Naive thymus-derived CD4-positive, alpha-beta T cell (primary cell): ENCODE results near the gene OGFR. TPM values are rescaled to one million over a fixed set of nuclear protein-coding genes. Genes with fewer than 3 reads are reported as not detected.
A peak's percentile ranks its signal among the peaks of the same experiment; 100 is the strongest.

ENCODE experiments used
- ATAC-seq: fragments of 150-1000 bp; cut with Tn5 transposase; 2 replicates; pipeline ENCODE4 v1.10.0; 2021; ENCODE audit warnings: mild to moderate bottlenecking, moderate library complexity
- CTCF ChIA-PET: fragments of 350-600 bp; sonication (Branson Sonifier 250); formaldehyde crosslinking; loops from one replicate; lab custom pipeline; 2021; ENCODE audit warnings: antibody characterized with exemption; lab: Charles Lee
- POLR2A ChIA-PET: fragments of 350-600 bp; sonication (Branson Sonifier 250); formaldehyde crosslinking; loops from one replicate; lab custom pipeline; 2021; ENCODE audit warnings: antibody characterized with exemption, inconsistent platforms; lab: Charles Lee
- DNase-seq, 9 donors: peaks; one replicate each; pipeline versions ENCODE4 v3.0.0 to v3.0.0-alpha.2; 2020 to 2022; ENCODE audit warnings: mixed read lengths in 1 of 9
- H3K27ac ChIP-seq: one replicate; pipeline ENCODE4 v1.7.0; 2013; ENCODE audit warnings: mild to moderate bottlenecking, low read depth, low read length, moderate library complexity
- H3K27me3 ChIP-seq, 2 donors: one replicate each; pipeline ENCODE4 v1.7.0; 2013; ENCODE audit warnings: low read length in 2 of 2, mild to moderate bottlenecking in 2 of 2, moderate library complexity in 2 of 2; ENCODE audit not compliant: control insufficient read depth in 2 of 2, insufficient read depth in 2 of 2
- H3K36me3 ChIP-seq, 3 experiments: 1 replicate in 2 of 3; 2 replicates in 1 of 3; pipeline ENCODE4 v1.7.0; 2013; ENCODE audit warnings: low read length in 3 of 3, mild to moderate bottlenecking in 3 of 3, moderate library complexity in 1 of 3; ENCODE audit not compliant: insufficient read depth in 3 of 3, control insufficient read depth in 2 of 3
- H3K4me1 ChIP-seq, 2 donors: one replicate each; pipeline ENCODE4 v1.7.0; 2013; ENCODE audit warnings: low read length in 2 of 2, mild to moderate bottlenecking in 2 of 2, moderate library complexity in 1 of 2; ENCODE audit not compliant: control insufficient read depth in 2 of 2, insufficient read depth in 2 of 2
- H3K4me3 ChIP-seq: 2 replicates; pipeline ENCODE4 v1.7.0; 2013; ENCODE audit warnings: mild to moderate bottlenecking, low read length
- H3K9me3 ChIP-seq, 3 experiments: 1 replicate in 2 of 3; 2 replicates in 1 of 3; pipeline ENCODE4 v1.7.0; 2013; ENCODE audit warnings: low read length in 3 of 3; ENCODE audit not compliant: control insufficient read depth in 2 of 3
- H3K27ac Mint-ChIP-seq, 9 donors: one replicate each; pipeline ENCODE4 v1.8.0; 2020 to 2022; ENCODE audit warnings: mixed read lengths in 9 of 9, mild to moderate bottlenecking in 8 of 9, moderate library complexity in 5 of 9, inconsistent platforms in 2 of 9
- H3K27me3 Mint-ChIP-seq, 5 donors: one replicate each; pipeline ENCODE4 v1.8.0; 2021 to 2022; ENCODE audit warnings: mixed read lengths in 5 of 5, mild to moderate bottlenecking in 1 of 5
- H3K36me3 Mint-ChIP-seq, 5 donors: one replicate each; pipeline ENCODE4 v1.8.0; 2020 to 2022; ENCODE audit warnings: mixed read lengths in 5 of 5, mild to moderate bottlenecking in 3 of 5, inconsistent platforms in 1 of 5
- H3K4me1 Mint-ChIP-seq, 7 donors: one replicate each; pipeline ENCODE4 v1.8.0; 2020 to 2022; ENCODE audit warnings: mixed read lengths in 7 of 7, mild to moderate bottlenecking in 3 of 7, inconsistent platforms in 1 of 7
- H3K4me3 Mint-ChIP-seq, 10 donors: one replicate each; pipeline ENCODE4 v1.8.0; 2020 to 2022; ENCODE audit warnings: mild to moderate bottlenecking in 10 of 10, mixed read lengths in 10 of 10, moderate library complexity in 6 of 10, inconsistent platforms in 2 of 10
- H3K9me3 Mint-ChIP-seq, 11 donors: one replicate each; pipeline ENCODE4 v1.8.0; 2020 to 2022; ENCODE audit warnings: mixed read lengths in 11 of 11, mild to moderate bottlenecking in 4 of 11, inconsistent platforms in 1 of 11, moderate library complexity in 1 of 11
- intact Hi-C, 2 donors: fragments of 100-400 bp; cut with micrococcal nuclease; formaldehyde crosslinking; loops; one replicate each; pipeline ENCODE4 v1.15.1; 2023
- polyA plus RNA-seq, 2 donors: library from polyadenylated mRNA; unstranded; fragments of 300-500 nt; fragmentation: Illumina TruSeq; gene quantifications; one replicate each; pipeline ENCODE4 v1.2.3, GENCODE V29; 2021
- total RNA-seq, 6 experiments: library from RNA in 5 of 6; stranded (reverse) in 5 of 6; gene quantifications; 1 replicate in 5 of 6; 2 replicates in 1 of 6; pipeline ENCODE4 v1.2.3 and lab custom pipeline; 2021 to 2026

Gene OGFR
- total and polyA plus RNA-seq, 7 experiments from 2014 or later, result 34.5 to 82.7 (median 69.6) TPM

DNA sequence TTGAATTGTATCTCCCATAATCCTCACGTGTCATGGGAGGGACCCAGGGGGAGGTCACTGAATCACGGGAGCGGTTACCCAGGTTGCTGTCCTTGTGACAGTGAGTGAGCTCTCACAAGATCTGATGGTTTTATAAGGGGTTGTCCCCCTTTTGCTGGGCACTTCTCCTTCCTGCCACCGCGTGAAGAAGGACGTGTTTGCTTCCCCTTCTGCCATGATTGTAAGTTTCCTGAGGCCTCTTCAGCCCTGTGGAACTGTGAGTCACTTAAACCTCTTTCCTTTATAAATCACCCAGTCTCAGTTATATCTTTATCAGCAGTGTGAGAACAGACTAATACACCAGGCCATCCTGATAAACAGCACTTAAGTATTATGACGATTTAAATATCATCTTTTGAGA lies 17.3 kb upstream of the OGFR start:
- no peak overlapping the region for H3K27ac Mint-ChIP-seq
- no peaks in the 10 kb centered on the region for H3K36me3 Mint-ChIP-seq
- POLR2A ChIA-PET, result interaction anchor here (1.3 kb wide), 1 partner anchor 46 kb away, joined by 4 read pairs; no protein-coding TSS in a partner anchor

GRCh38 chr20:62787866-62788265 lies 16.8 kb upstream of the OGFR start:
- H3K9me3 Mint-ChIP-seq, result no peaks in the 10 kb centered on the region

More for the DNA sequence above, 17.3 kb upstream of the OGFR start:
- H3K9me3 ChIP-seq, result no peaks in the 10 kb centered on the region
- no peaks in the 10 kb centered on the region for H3K36me3 ChIP-seq
- Mint-ChIP-seq H3K9me3 (peaks cover 0 to 1% (median 0%) of the 10 kb centered on the region in 11 donors), H3K27me3 (peaks cover 0 to 3% (median 0%) of the 10 kb centered on the region in 5 donors), H3K4me3 (no peak overlapping the region), H3K4me1 (peaks cover 8 to 25% (median 16%) of the 10 kb centered on the region in 7 donors)
- intact Hi-C loops, result no loop called here
- no peaks in the 10 kb centered on the region for H3K27me3 ChIP-seq
- H3K4me3 ChIP-seq, result no peak overlapping the region
- H3K4me1 ChIP-seq, result peaks cover 3 to 11% of the 10 kb centered on the region in 2 donors
- ATAC-seq (peak; percentile 60), DNase-seq (no peak)
- CTCF ChIA-PET, result no interaction called here
- no peak overlapping the region for H3K27ac ChIP-seq

GRCh38 chr20:62788607-62789006 lies 16.0 kb upstream of the OGFR start:
- H3K4me3 ChIP-seq, result no peak overlapping the region
- Mint-ChIP-seq H3K4me1 (peaks cover 11 to 22% (median 20%) of the 10 kb centered on the region in 7 donors), H3K27ac (no peak overlapping the region), H3K27me3 (peaks cover 0 to 3% (median 0%) of the 10 kb centered on the region in 5 donors), H3K36me3 (no peaks in the 10 kb centered on the region), H3K4me3 (no peak overlapping the region), H3K9me3 (no peaks in the 10 kb centered on the region)
- no peak for ATAC-seq
- POLR2A ChIA-PET, result interaction anchor here (0.6 kb wide), 1 partner anchor 77 kb away, joined by 5 read pairs; no protein-coding TSS in a partner anchor
- no peaks in the 10 kb centered on the region for H3K36me3 ChIP-seq
- no peak overlapping the region for H3K27ac ChIP-seq
- intact Hi-C loops, result no loop called here
- H3K27me3 ChIP-seq, result no peaks in the 10 kb centered on the region
- H3K4me1 ChIP-seq, result peaks cover 8 to 16% of the 10 kb centered on the region in 2 donors
- DNase-seq, result no peak
- no peaks in the 10 kb centered on the region for H3K9me3 ChIP-seq
- CTCF ChIA-PET, result interaction anchor here (0.6 to 0.7 kb wide), 2 partner anchors 7 to 56 kb away, joined by 3 to 5 read pairs; partner anchors contain the start of gene MRGBP

More at GRCh38 chr20:62787866-62788265, 16.8 kb upstream of the OGFR start:
- ATAC-seq (peak; percentile 28), DNase-seq (no peak)
- H3K4me3 ChIP-seq, result no peak overlapping the region
- Mint-ChIP-seq H3K27ac (no peak overlapping the region), H3K36me3 (no peaks in the 10 kb centered on the region), H3K27me3 (peaks cover 0 to 3% (median 0%) of the 10 kb centered on the region in 5 donors), H3K4me3 (no peak overlapping the region), H3K4me1 (peaks cover 8 to 19% (median 16%) of the 10 kb centered on the region in 7 donors)
- peaks cover 3 to 11% of the 10 kb centered on the region in 2 donors for H3K4me1 ChIP-seq
- no peaks in the 10 kb centered on the region for H3K27me3 ChIP-seq
- no peak overlapping the region for H3K27ac ChIP-seq
- intact Hi-C loops, result no loop called here
- ChIA-PET CTCF (no interaction called here), POLR2A (no interaction called here)
- no peaks in the 10 kb centered on the region for H3K36me3 ChIP-seq
- no peaks in the 10 kb centered on the region for H3K9me3 ChIP-seq

DNA sequence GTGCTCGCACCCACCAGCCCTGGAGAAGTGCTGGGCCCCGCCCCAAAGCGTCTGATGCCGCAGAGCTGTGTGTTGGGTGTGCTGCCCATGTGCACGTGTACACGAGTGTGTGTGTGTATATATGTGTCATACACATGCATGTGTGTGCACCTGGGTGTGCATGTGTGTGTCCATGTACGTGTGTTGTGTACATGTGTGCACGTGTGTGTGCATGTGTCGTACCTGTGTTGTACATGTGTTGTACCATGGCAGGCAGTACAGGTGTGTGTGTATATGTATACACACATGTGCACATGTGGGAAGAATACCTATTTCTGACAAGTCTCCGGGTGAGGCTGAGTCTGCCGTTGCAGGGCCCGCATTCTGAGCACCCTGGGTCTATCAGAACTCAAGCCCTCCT lies 14.6 kb upstream of the OGFR start:
- Mint-ChIP-seq H3K36me3 (no peaks in the 10 kb centered on the region), H3K27me3 (peaks cover 0 to 3% (median 0%) of the 10 kb centered on the region in 5 donors), H3K27ac (no peak overlapping the region), H3K4me1 (peaks cover 11 to 30% (median 23%) of the 10 kb centered on the region in 7 donors), H3K4me3 (no peak overlapping the region), H3K9me3 (peaks cover 0 to 5% (median 0%) of the 10 kb centered on the region in 11 donors)
- ATAC-seq (no peak), DNase-seq (no peak)
- ChIA-PET POLR2A (interaction anchor here (0.7 to 1.2 kb wide), 2 partner anchors 17 to 296 kb away, joined by 3 to 4 read pairs; no protein-coding TSS in a partner anchor), CTCF (interaction anchor here (0.7 kb wide), 2 partner anchors 20 to 44 kb away, joined by 3 to 5 read pairs; no protein-coding TSS in a partner anchor)
- Histone ChIP-seq H3K36me3 (no peaks in the 10 kb centered on the region), H3K27me3 (no peaks in the 10 kb centered on the region), H3K9me3 (no peaks in the 10 kb centered on the region), H3K4me3 (no peak overlapping the region), H3K4me1 (peaks cover 12 to 20% of the 10 kb centered on the region in 2 donors), H3K27ac (no peak overlapping the region)
- intact Hi-C loops, result loop anchor here (5.0 to 10.0 kb wide), 7 partner anchors 147 to 945 kb away; partner anchors contain the start of genes CABLES2 (in 2 of the 2), RPS21 (in 2 of the 2), ADRM1 (in 1 of the 2) and GID8 (in 1 of the 2)

- peak overlapping the region in 3 of 10 donors; percentile 43 to 82 (median 62) for H3K4me3 Mint-ChIP-seq
- no peaks in the 10 kb centered on the region for H3K27me3 ChIP-seq
- ChIA-PET POLR2A (interaction anchor here (0.8 to 2.3 kb wide), 7 partner anchors 8 to 124 kb away, joined by 3 to 11 read pairs (median 3); no protein-coding TSS in a partner anchor), CTCF (interaction anchor here (0.6 to 1.5 kb wide), 12 partner anchors 8 to 217 kb away, joined by 3 to 8 read pairs (median 3); no protein-coding TSS in a partner anchor)
- intact Hi-C loops, result loop anchor here (1.0 to 10.0 kb wide), 14 partner anchors 14 to 943 kb away; partner anchors contain the start of genes CABLES2 (in 2 of the 2), RPS21 (in 2 of the 2), ADRM1 (in 1 of the 2) and GID8 (in 1 of the 2)
- no peak overlapping the region for H3K27ac ChIP-seq
- no peaks in the 10 kb centered on the region for H3K36me3 ChIP-seq
- no peaks in the 10 kb centered on the region for H3K36me3 Mint-ChIP-seq
- H3K27ac Mint-ChIP-seq, result peak overlapping the region; percentile 9 to 93 (median 81)
- ATAC-seq (no peak), DNase-seq (peak in 8 of 9 donors; percentile 58 to 75 (median 66))
- no peaks in the 10 kb centered on the region for H3K9me3 ChIP-seq
- peaks cover 0 to 3% (median 0%) of the 10 kb centered on the region in 5 donors for H3K27me3 Mint-ChIP-seq
- H3K4me1 ChIP-seq, result peaks cover 12 to 20% of the 10 kb centered on the region in 2 donors
- no peak overlapping the region for H3K4me3 ChIP-seq
- peaks cover 0 to 5% (median 0%) of the 10 kb centered on the region in 11 donors for H3K9me3 Mint-ChIP-seq
- peaks cover 15 to 34% (median 28%) of the 10 kb centered on the region in 7 donors for H3K4me1 Mint-ChIP-seq
Observed at GRCh38 chr20:62791301-62792181, 13.1 kb upstream of the OGFR start.
